WTC11 (cell line): Measurements from ENCODE around the gene SLC16A14.
"Not testable (repeated sequence)": the region's sequence is repeated elsewhere in the genome, so short reads cannot be mapped to it uniquely, and the experiment has no call there.

Source experiments
- AR ChIP-seq: fragments of 250-450 bp; sonication (Bioruptor Pico); IDR thresholded peaks from 2 replicates; pipeline ENCODE4 v1.9.0; 2021; ENCODE audit warnings: mild to moderate bottlenecking
- CTCF ChIP-seq: fragments of 200-600 bp; IDR thresholded peaks from 2 replicates; pipeline ENCODE4 v1.8.0; 2022; ENCODE audit warnings: antibody characterized with exemption
- ESRRA ChIP-seq: sonication (generic); formaldehyde crosslinking; IDR thresholded peaks from 2 replicates; pipeline ENCODE4 v1.8.1; 2022; ENCODE audit warnings: mild to moderate bottlenecking, missing genetic modification reagents, borderline replicate concordance
- FOXJ3 ChIP-seq: sonication (generic); formaldehyde crosslinking; IDR thresholded peaks from 2 replicates; pipeline ENCODE4 v1.9.0; 2021; ENCODE audit warnings: missing genetic modification reagents, mild to moderate bottlenecking, borderline replicate concordance
- HMGA2 ChIP-seq: fragments of 250-450 bp; sonication (Bioruptor Pico); IDR thresholded peaks from 2 replicates; pipeline ENCODE4 v1.4.0; 2021; ENCODE audit warnings: mild to moderate bottlenecking, moderate library complexity
- NFYB ChIP-seq: sonication (generic); formaldehyde crosslinking; conservative IDR thresholded peaks from 2 replicates; pipeline ENCODE4 v1.8.0; 2022; ENCODE audit warnings: low read depth, missing genetic modification reagents
- TP53 ChIP-seq: sonication (generic); formaldehyde crosslinking; IDR thresholded peaks from 2 replicates; pipeline ENCODE4 v1.8.1; 2023; ENCODE audit warnings: mild to moderate bottlenecking, missing genetic modification reagents

DNA sequence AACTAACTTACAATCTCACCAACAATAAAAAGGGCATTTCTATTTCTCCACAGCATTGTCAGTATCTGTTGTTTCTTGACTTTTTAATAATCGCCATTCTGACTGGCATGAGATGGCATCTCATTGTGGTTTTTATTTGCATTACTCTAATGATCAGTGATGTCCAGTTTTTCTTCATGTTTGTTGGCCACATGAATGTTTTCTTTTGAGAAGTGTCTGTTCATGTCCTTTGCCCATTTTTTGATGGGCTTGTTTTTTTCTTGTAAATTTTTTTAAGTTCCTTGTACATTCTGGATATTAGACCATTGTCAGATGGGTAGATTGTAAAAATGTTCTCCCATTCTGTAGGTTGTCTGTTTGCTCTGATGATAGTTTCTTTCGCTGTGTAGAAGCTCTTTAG lies 33.2 kb upstream of the SLC16A14 start:
- not testable (repeated sequence) for TF ChIP-seq NFYB (CRISPR knock-in tag); HMGA2 (CRISPR knock-in tag); TP53 (CRISPR knock-in tag); CTCF; AR (CRISPR knock-in tag); ESRRA; FOXJ3 (CRISPR knock-in tag)
